Right kidney (tissue), 1 donor: Measurements from ENCODE around the gene EPS15.
"Not testable (repeated sequence)": the region's sequence is repeated elsewhere in the genome, so short reads cannot be mapped to it uniquely, and the experiment has no call there.

Experiments
- DNase-seq: peaks from one replicate; pipeline ENCODE4 v3.0.0-alpha.2; 2016

Gene EPS15

DNA sequence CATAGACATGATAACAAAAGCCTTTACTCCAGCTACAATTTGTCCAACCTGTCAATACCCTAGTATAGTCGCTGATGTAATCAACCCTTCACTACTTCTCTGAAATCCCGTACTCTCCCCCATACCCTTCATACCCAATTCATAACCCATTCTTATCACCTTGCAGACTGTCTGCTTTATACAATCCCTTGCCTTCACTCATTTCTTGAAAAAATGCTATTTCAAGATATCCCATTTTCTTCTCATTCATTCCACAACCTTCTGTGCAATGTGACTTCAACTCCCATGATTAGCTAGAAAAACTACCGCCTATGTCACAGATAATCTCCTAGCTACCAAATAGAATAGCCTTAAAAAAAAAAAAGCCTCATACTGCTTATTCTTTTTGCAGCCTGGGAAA lies 49.5 kb downstream of the EPS15 start:
- DNase-seq: no peak

DNA sequence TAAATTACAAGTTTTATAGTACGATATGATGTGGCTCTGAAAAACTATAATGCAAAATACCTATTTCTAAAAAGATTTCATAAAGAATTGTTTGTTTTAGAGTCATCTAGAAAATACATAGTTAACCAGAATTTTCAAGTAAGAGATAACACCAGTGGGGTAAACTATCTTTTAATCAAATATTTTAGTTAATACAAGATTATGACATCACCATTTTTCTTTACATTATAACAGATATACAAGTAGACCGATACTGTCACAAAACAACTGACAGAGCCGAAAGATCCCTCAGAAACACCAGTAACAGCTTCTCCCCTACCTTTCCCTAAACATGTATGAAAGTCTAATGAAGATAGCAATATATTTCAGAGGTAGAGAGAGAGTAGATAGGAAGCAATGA lies 54.2 kb downstream of the EPS15 start:
- no peak for DNase-seq

DNA sequence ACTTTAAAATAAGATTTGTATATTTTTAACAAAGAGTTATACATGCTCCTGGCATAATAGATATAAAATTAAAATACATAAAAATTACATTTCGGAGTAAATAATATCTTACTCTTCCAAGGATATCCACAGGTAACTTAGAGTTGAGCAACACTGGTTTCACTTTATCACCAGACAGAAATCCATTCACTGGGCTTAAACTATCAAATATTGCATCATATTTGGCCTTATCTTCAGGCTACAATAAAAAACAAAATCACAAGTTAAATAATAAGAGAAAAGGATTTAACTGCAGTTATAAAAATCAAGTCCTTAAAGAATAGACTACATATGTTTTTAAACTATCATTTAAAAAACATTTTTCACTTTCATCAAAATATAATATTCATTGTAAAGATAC lies 55.5 kb downstream of the EPS15 start:
- DNase-seq: no peak

GRCh38 chr1:51462289-51462688 lies 56.8 kb downstream of the EPS15 start:
- DNase-seq: not testable (repeated sequence)

GRCh38 chr1:51454554-51454953 lies 64.5 kb downstream of the EPS15 start:
- DNase-seq: no peak

GRCh38 chr1:51453010-51453409 lies 66.1 kb downstream of the EPS15 start:
- DNase-seq: no peak

GRCh38 chr1:51448844-51449454 lies 70.1 kb downstream of the EPS15 start:
- not testable (repeated sequence) for DNase-seq

DNA sequence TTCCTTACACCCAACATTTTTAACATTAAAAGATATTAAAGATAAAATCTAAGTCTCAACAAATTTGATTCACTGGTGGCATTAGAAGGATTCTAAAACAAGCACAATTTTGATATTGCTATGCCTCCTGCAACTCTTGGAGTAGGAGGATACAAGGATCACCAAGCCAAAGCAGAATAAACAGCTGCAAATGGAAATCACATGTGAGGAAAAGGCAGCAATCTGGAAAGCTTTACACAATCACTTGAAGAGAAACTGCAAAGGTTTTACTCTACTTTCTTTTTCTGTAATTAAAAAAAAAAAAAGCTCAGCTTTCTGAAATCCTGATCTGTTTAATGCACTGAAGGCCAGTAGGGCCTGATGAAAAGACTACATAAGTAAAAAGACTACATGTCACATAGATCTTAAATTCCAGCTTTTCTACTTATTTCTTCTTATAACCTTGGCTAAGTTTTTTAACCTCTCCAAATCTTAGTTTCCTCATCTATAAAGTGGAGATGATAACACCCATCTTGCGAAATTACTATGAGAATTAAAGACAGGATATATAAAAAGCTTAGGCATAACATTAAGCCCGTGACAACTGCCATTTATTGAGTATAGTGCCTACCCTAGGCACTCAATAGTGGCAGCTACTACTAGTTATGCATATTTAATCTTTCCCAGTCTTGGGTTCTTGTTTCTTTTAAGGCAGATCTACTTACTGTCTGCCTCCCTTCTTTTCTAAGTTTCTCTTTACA lies 73.5 kb downstream of the EPS15 start:
- no peak for DNase-seq

GRCh38 chr1:51444534-51445192 lies 74.4 kb downstream of the EPS15 start:
- DNase-seq: no peak

DNA sequence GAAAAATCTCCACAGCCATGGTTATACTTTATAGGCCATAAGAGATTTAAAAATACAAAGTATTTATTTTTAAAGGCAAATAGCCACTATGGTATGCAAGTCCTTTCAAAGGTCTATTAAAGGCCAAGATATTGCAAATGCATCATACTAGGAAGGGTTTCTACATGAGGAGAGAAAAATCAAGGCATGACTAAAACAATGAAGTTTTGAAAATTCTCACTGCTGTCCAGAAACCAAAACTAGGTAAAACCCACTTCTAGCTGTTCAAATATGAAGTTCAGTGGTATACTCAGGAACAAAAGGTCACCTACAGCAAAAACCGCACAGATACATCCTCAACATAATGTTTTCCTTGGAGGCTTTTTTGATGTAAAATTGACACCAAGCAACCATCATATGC lies 75.0 kb downstream of the EPS15 start:
- no peak for DNase-seq

DNA sequence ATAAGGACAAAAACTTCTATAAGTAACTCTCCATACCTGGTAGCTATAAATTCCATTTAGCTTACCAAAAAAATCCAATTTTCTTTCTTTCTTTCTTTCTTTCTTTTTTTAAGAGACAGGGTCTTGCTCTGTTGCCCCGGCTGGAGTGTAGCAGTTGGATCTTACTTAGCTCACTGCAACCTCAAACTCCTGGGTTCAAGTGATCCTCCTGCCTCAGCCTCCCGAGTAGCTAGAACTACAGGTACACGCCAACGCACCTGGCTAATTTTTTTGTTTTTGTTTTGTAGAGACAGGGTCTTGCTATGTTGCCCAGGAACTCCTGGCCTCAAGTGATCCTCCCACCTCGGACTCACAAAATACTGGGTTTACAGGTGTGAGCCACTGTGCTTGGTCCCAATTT lies 75.5 kb downstream of the EPS15 start:
- DNase-seq: no peak

DNA sequence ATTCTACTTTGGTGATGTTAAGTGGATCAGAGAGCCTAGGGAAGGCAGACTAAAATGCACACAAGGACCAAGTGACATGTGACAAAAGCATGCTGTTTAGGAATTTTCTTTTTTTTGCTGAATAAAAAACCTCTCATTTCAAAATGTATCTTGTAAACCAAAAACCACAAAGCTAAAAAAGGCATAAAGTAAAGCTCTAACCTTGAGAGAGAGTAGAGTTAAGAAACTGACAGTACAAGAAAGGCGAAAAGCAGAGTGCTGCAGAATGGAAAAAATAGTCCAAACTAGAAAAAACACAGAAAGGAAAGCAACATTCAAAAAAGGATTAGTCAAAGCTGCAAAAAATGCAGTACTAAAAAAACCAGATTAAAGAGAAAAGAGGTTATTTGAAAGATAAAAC lies 76.5 kb downstream of the EPS15 start:
- DNase-seq: no peak

DNA sequence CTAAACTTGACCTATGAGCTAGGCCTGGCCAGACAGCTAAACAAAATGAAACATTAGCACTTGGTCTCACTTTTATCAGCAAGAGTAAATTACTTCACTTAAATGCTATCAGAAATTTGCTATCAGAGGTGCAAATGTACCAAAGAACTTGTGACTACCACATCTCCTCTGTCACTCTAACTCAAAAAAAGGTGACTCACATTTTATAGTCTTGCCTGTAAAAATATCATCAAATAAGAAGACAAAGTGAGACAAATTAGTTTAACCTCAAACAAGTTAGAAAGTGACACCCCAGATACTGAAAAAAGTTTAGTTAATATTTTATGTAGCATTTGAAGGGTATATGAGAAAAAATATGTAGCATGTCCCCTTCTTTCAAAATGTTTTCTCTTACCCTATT lies 76.9 kb downstream of the EPS15 start:
- DNase-seq: no peak

GRCh38 chr1:51439895-51440294 lies 79.2 kb downstream of the EPS15 start:
- no peak for DNase-seq

GRCh38 chr1:51439053-51439452 lies 80.0 kb downstream of the EPS15 start:
- DNase-seq: no peak

DNA sequence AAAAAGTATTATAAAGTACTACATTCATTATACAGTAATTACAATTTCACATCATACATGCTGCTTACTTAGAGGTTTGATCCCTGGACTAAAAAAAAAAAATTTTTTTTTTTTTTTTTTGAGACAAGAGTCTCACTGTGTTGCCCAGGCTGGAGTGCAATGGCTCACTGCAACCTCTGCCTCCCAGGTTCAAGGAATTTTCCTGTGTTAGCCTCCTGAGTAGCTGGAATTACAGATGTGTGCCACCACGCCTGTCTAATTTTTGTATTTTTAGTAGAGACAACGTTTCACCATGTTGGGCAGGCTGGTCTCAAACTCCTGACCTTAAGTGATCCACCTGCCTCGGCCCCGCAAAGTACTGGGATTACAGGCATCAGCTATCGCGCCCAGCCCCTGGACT lies 81.7 kb downstream of the EPS15 start:
- not testable (repeated sequence) for DNase-seq

GRCh38 chr1:51435878-51436277 lies 83.2 kb downstream of the EPS15 start:
- no peak for DNase-seq

- DNase-seq: no peak
Measured at GRCh38 chr1:51433972-51434510, 85.0 kb downstream of the EPS15 start.

DNA sequence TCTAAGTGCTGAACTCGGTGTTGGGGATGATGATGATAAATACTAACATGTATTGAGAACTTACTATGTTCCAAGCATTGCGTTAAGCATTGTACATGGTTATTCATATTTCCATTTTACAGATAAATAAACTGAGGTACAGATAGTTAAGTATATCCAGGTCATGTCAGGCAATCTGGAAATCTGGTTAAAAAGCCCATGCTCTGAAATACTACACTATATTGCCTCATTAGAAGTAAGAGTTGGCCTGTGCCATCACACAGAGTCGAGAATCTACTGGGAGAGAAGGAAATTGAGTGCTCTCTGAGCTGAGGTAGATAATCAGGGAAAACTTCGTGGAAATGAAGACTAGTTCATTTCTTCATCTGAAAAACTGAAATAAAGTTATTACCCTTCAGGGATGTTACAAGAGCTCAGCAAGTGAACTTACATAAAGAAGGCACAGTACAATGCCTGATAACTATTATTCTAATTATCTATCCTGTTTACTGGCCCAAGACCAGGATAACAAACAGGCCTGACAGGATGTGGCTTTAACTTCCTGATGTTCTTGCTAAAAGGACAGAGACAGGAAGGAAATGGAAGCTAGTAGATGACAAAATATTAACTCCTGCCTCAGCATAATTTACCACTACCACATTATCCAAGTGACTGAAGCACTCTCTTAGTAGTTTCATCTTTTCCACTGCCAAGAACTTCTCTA lies 85.6 kb downstream of the EPS15 start:
- DNase-seq: no peak

DNA sequence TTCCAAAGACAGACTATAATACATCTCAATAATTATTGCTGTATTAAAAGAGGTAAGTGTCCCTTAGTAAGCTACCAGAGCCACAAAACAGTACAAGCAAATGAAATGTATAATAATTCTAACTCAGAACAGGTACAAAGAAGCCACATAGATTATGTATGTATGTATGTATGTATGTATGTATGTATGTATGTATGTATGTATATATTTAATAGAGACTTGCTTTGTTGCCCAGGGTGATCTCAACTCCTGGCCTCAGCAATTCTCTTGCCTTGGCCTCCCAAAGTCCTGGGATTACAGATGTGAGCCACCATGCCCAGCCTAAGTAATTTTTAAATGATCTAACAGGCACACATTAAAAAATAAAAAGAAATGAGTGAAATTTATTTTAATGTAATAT lies 86.9 kb downstream of the EPS15 start:
- DNase-seq: no peak

GRCh38 chr1:51427438-51427837 lies 91.6 kb downstream of the EPS15 start:
- no peak for DNase-seq

GRCh38 chr1:51425955-51426354 lies 93.1 kb downstream of the EPS15 start:
- DNase-seq: no peak

GRCh38 chr1:51425273-51425672 lies 93.8 kb downstream of the EPS15 start:
- DNase-seq: no peak
